GM12801 (cell line): ENCODE measurements around the gene NPC1L1.

ENCODE experiments used
- CTCF ChIP-seq: IDR thresholded peaks from one replicate; pipeline ENCODE4 v1.5.1; 2011; ENCODE audit warnings: control low read depth; ENCODE audit not compliant: insufficient read length; ENCODE audit errors: extremely low read depth

NPC1L1 gene

DNA sequence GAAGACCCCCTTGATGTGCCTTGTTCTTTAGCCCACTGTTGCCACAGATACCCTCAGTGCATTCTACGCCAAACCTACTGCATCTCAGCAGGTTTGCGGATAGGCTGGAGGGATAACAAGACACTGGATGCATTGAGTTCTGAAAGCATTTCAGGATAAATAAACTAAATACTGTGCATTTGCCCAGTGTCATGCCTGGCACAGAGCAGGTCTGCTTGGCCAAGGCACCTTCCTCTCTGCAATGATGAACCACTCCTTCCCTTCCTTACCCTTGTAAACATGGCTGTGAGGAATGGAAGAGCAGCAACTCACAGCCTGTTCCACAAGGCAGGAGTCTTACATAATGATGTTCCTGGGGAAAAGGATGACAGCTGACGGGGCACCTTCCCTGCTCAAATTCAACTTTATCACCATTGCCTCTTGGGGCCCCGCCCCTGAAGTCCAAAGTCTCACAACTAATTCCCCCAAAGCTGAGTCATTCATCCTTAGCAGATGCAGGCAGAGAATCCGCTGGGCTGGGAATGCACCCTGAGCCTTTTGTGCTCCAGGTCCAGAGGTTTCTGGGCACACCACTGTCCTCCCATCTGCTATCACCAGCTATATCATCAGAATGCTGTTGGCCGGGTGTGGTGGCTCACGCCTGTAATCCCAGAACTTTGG, 21.0 kb upstream of the NPC1L1 start:
- no peak for TF ChIP-seq CTCF

- TF ChIP-seq CTCF = no peak
Measured at GRCh38 chr7:44561481-44561880, 20.4 kb upstream of the NPC1L1 start.

DNA sequence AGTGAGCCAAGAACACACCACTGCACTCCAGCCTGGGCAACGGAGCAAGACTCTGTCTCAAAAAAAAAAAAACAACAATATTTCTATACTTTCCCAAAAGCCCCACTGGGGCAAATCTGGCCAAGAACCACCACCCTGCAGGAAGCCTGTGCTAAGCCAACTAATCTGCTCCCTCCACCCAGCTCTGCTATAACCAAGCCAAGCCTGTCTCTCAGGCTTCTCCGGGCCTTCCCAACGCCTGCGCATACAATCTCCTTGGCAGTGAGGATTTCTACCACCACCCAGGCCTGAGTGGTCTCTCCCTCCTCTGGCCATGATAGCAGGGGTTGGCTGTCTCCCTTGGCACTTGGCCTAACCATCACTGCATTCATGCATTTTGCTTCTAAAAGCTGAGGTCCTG, 18.4 kb upstream of the NPC1L1 start:
- TF ChIP-seq CTCF = no peak

DNA sequence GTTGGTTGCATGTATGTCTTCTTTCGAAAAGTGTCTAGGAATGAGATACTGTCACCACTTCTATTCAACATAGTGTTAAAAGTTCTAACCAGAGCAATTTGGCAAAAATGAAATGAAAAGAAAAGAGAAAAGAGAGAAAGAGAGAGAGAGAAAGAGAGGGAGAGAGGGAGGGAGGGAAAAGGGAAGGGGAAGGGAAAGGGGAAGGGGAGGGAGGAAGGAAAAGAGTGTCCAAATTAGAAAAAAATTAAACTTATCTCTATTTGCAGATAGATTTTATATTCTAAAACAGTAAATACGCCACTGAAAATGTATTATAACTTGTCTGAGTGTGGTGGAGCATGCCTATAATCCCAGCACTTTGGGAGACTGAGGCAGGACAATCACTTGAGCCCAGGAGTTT, 16.4 kb upstream of the NPC1L1 start:
- TF ChIP-seq CTCF = no peak

DNA sequence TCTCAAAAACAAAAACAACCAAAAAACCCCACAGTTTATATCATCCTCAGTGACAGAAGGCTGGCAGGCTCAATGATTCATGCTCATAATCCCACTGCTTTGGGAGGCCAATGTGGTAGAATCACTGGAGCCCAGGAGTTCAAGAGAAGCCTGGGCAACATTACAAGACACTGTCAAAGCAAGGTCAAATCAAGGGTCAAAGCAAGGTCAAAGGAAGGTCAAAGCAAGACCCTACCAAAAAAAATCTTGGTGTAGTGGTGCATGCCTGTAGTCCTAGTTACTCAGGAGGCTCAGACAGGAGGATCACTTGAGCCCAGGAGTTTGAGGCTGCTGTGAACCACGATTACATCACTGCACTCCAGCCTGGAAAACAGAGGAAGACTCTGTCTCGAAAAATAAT, 14.2 kb upstream of the NPC1L1 start:
- no peak for TF ChIP-seq CTCF

- no peak for TF ChIP-seq CTCF
Measured at GRCh38 chr7:44549457-44549856, 8.3 kb upstream of the NPC1L1 start.

GRCh38 chr7:44548893-44549292, 7.8 kb upstream of the NPC1L1 start:
- TF ChIP-seq CTCF = no peak
